Measurements from ENCODE around the gene PRSS56. TPM values are rescaled to one million over a fixed set of nuclear protein-coding genes. Genes with fewer than 3 reads are reported as not detected.

PRSS56 gene
- total and polyA plus RNA-seq, 2 of the 13 experiments (the other 11 are each of a cell fraction or from before 2014, with no cell fraction given) = not detected

DNA sequence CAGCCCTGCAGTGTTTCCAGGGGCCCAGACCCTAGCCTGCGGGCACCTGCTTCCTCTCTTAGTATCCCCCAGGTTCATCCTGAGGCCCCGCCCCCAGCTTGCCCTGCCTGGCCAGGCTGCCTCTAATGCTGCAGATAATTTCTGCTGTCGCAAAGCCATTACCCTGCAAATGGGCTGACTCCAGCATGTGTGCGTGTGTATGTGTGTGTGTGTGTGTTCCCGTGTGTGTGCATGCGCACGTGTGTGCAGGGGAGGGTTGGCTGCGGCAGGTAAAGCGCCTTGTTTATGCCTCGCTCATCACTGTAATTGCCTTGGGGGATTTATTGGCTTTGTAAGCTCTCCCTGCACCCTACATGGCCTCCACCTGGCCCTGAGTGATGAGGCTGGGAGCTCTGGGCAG lies 7.6 kb upstream of the PRSS56 start:
- Histone ChIP-seq H3K4me3 (replicated peaks in 1 of 3; ENCODE audit: insufficient read depth in 1 of 3, low read depth in 2 of 3, low read length in 3 of 3) (no peak overlapping the region), H3K9ac (ENCODE audit: insufficient read depth, low read depth, low read length) (no peak overlapping the region), H3K79me2 (ENCODE audit: insufficient read depth, low read length) (no peaks in the 10 kb centered on the region), H3K27ac (ENCODE audit: extremely low read length, insufficient read depth, low read length) (no peak overlapping the region), H3K36me3 (replicated peaks in 1 of 2; ENCODE audit: control insufficient read depth in 1 of 2, insufficient read depth in 2 of 2, low read length in 2 of 2) (no peaks in the 10 kb centered on the region), H2AFZ (ENCODE audit: low read length) (no peak overlapping the region), H3K4me2 (ENCODE audit: low read depth, low read length) (no peak overlapping the region), H3K9me3 (ENCODE audit: low read length) (no peaks in the 10 kb centered on the region), H4K20me1 (ENCODE audit: insufficient read depth, low read length) (no peaks in the 10 kb centered on the region; the same call in 1 of the 2 replicates), H3K27me3 (ENCODE audit: control insufficient read depth in 1 of 2, insufficient read depth in 2 of 2, low read length in 2 of 2) (peaks cover 14 to 59% of the 10 kb centered on the region in 2 experiments), H3K4me1 (ENCODE audit: insufficient read depth, low read length) (no peaks in the 10 kb centered on the region)
- ChIA-PET CTCF (ENCODE audit: low intra/inter-chr PET ratio, low total read pairs) (no interaction called here), POLR2A (interaction anchor here (1.1 kb wide), 1 partner anchor 38 kb away, joined by 3 read pairs; the partner anchor contains the start of genes EIF4E2 and TIGD1)
- TF ChIP-seq ADNP (CRISPR knock-in tag; IDR thresholded peaks at IDR 0.05) (no peak), ZNF678 (CRISPR knock-in tag; IDR thresholded peaks at IDR 0.05) (no peak), ZNF883 (CRISPR knock-in tag; IDR thresholded peaks at IDR 0.05; ENCODE audit: not compliant biosample characterization) (peak; percentile 20)
- DNase-seq (ENCODE audit: low spot score) (no peak), FAIRE-seq (no peak), ATAC-seq (no peak)
- 46% methylated on average over 10 of the region's 10 CpGs for WGBS (ENCODE audit: low lambda C conversion rate)
- BruUV-seq (replicated peaks) = no TSS peak
- in situ Hi-C loops (cut with HindIII; ENCODE audit: extremely low pct_ligation_motif_present, low pct_unique_long_range_greater_than_20kb) (no loop called here), intact Hi-C loops (cut with micrococcal nuclease; ENCODE audit: unreplicated experiment) (no loop called here)

DNA sequence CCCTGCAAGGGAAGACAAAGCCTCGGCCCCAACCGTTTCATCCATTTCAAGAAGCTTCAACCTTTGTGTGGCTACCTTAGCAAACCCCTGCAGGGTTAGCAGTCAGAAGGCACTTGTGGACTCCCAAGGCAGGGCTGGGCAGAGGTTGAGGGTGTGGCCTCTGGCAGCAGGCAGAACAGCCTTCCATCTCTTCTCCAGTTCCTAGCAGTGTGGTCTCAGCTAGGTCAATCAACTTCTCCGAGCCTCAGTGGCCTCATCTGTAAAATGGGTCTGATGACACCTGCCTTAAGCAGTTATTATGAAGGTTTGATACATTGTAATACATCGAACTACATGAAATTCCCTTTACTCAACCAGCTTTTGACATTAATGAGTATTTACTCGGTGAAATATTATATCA lies 6.8 kb upstream of the PRSS56 start:
- no TSS peak for BruUV-seq (replicated peaks)
- Histone ChIP-seq H3K27me3 (ENCODE audit: control insufficient read depth in 1 of 2, insufficient read depth in 2 of 2, low read length in 2 of 2) (peaks cover 14 to 58% of the 10 kb centered on the region in 2 experiments), H3K9me3 (ENCODE audit: low read length) (no peaks in the 10 kb centered on the region), H3K27ac (ENCODE audit: extremely low read length, insufficient read depth, low read length) (no peak overlapping the region), H3K4me1 (ENCODE audit: insufficient read depth, low read length) (no peaks in the 10 kb centered on the region), H3K4me2 (ENCODE audit: low read depth, low read length) (no peak overlapping the region), H3K4me3 (replicated peaks in 1 of 3; ENCODE audit: insufficient read depth in 1 of 3, low read depth in 2 of 3, low read length in 3 of 3) (no peak overlapping the region), H2AFZ (ENCODE audit: low read length) (no peak overlapping the region), H3K36me3 (replicated peaks in 1 of 2; ENCODE audit: control insufficient read depth in 1 of 2, insufficient read depth in 2 of 2, low read length in 2 of 2) (no peaks in the 10 kb centered on the region), H3K79me2 (ENCODE audit: insufficient read depth, low read length) (no peaks in the 10 kb centered on the region), H4K20me1 (ENCODE audit: insufficient read depth, low read length) (no peaks in the 10 kb centered on the region; the same call in 1 of the 2 replicates), H3K9ac (ENCODE audit: insufficient read depth, low read depth, low read length) (no peak overlapping the region)
- DNase-seq (ENCODE audit: low spot score) = no peak
- FAIRE-seq = no peak
- no peak for ATAC-seq
- in situ Hi-C loops (cut with HindIII; ENCODE audit: extremely low pct_ligation_motif_present, low pct_unique_long_range_greater_than_20kb) (no loop called here), intact Hi-C loops (cut with micrococcal nuclease; ENCODE audit: unreplicated experiment) (no loop called here)
- TF ChIP-seq ZNF629 (CRISPR knock-in tag; conservative IDR thresholded peaks at IDR 0.05) = peak; percentile 85
- TF ChIP-seq, protein P1, sequence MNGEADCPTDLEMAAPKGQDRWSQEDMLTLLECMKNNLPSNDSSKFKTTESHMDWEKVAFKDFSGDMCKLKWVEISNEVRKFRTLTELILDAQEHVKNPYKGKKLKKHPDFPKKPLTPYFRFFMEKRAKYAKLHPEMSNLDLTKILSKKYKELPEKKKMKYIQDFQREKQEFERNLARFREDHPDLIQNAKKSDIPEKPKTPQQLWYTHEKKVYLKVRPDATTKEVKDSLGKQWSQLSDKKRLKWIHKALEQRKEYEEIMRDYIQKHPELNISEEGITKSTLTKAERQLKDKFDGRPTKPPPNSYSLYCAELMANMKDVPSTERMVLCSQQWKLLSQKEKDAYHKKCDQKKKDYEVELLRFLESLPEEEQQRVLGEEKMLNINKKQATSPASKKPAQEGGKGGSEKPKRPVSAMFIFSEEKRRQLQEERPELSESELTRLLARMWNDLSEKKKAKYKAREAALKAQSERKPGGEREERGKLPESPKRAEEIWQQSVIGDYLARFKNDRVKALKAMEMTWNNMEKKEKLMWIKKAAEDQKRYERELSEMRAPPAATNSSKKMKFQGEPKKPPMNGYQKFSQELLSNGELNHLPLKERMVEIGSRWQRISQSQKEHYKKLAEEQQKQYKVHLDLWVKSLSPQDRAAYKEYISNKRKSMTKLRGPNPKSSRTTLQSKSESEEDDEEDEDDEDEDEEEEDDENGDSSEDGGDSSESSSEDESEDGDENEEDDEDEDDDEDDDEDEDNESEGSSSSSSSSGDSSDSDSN (CRISPR knock-in tag; IDR thresholded peaks at IDR 0.05) = no peak
- WGBS (ENCODE audit: low lambda C conversion rate) = 4% methylated on average over 5 of the region's 5 CpGs
- ChIA-PET CTCF (ENCODE audit: low intra/inter-chr PET ratio, low total read pairs) (no interaction called here), POLR2A (no interaction called here)

Measured in HepG2 (cell line).